Measurements from ENCODE around the gene CD8B. TPM values are rescaled to one million over a fixed set of nuclear protein-coding genes. Genes with fewer than 3 reads are reported as not detected.

CD8B gene
- total RNA-seq, 1 donor from 2014 or later = not detected

GRCh38 chr2:86794861-86795260, 66.8 kb downstream of the CD8B start:
- no peak for DNase-seq

GRCh38 chr2:86793752-86794151, 67.9 kb downstream of the CD8B start:
- DNase-seq = no peak

GRCh38 chr2:86791573-86791972, 70.1 kb downstream of the CD8B start:
- DNase-seq = no peak

GRCh38 chr2:86790676-86791572, 70.8 kb downstream of the CD8B start, which contains the start of gene CD8A:
Gene CD8A (minus strand): TSS chr2:86790913. CDS start chr2:86790825, 88 bp downstream.
- DNase-seq = no peak

GRCh38 chr2:86790134-86790675, 71.5 kb downstream of the CD8B start:
- DNase-seq = no peak

GRCh38 chr2:86789687-86790133, 72.0 kb downstream of the CD8B start:
- DNase-seq = no peak

- DNase-seq = no peak
Observed at GRCh38 chr2:86788881-86789686, 72.6 kb downstream of the CD8B start.

GRCh38 chr2:86788165-86788564, 73.5 kb downstream of the CD8B start:
- DNase-seq = no peak

- no peak for DNase-seq
Observed at GRCh38 chr2:86787736-86788135, 74.0 kb downstream of the CD8B start.

GRCh38 chr2:86786001-86786536, 75.6 kb downstream of the CD8B start:
- no peak for DNase-seq

GRCh38 chr2:86785456-86785855, 76.2 kb downstream of the CD8B start:
- DNase-seq = no peak

GRCh38 chr2:86783615-86784339, 77.9 kb downstream of the CD8B start:
- DNase-seq = no peak

- no peak for DNase-seq
Observed at GRCh38 chr2:86782748-86783147, 78.9 kb downstream of the CD8B start.

GRCh38 chr2:86781363-86781762, 80.3 kb downstream of the CD8B start:
- no peak for DNase-seq

GRCh38 chr2:86779971-86780370, 81.7 kb downstream of the CD8B start:
- DNase-seq = no peak

GRCh38 chr2:86778957-86779356, 82.7 kb downstream of the CD8B start:
- DNase-seq = no peak

- DNase-seq = no peak
Observed at GRCh38 chr2:86776532-86776931, 85.2 kb downstream of the CD8B start.

GRCh38 chr2:86775338-86775737, 86.3 kb downstream of the CD8B start:
- no peak for DNase-seq

- no peak for DNase-seq
Observed at GRCh38 chr2:86774862-86775261, 86.8 kb downstream of the CD8B start.

- DNase-seq = no peak
Observed at GRCh38 chr2:86772611-86773010, 89.1 kb downstream of the CD8B start.

GRCh38 chr2:86770816-86771301, 90.8 kb downstream of the CD8B start:
- no peak for DNase-seq

GRCh38 chr2:86769838-86770237, 91.8 kb downstream of the CD8B start:
- no peak for DNase-seq

Data from occipital lobe (tissue), 2 donors.